Measurements from ENCODE around the gene TMPRSS11E. TPM values are rescaled to one million over a fixed set of nuclear protein-coding genes. Genes with fewer than 3 reads are reported as not detected.
"Not testable (repeated sequence)": the region's sequence is repeated elsewhere in the genome, so short reads cannot be mapped to it uniquely, and the experiment has no call there.

TMPRSS11E gene, protein sequence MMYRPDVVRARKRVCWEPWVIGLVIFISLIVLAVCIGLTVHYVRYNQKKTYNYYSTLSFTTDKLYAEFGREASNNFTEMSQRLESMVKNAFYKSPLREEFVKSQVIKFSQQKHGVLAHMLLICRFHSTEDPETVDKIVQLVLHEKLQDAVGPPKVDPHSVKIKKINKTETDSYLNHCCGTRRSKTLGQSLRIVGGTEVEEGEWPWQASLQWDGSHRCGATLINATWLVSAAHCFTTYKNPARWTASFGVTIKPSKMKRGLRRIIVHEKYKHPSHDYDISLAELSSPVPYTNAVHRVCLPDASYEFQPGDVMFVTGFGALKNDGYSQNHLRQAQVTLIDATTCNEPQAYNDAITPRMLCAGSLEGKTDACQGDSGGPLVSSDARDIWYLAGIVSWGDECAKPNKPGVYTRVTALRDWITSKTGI
- total RNA-seq (2022) (not detected in 2 replicates), Bru-seq, nascent RNA (not detected), BruChase-seq, experiment 1, labeled RNA remaining after a 6-hour chase (percentile 8 among the genes with signal in this experiment), BruChase-seq, experiment 2, labeled RNA remaining after a 2-hour chase (percentile 2 among the genes with signal in this experiment)
- long read RNA-seq: 0 reads

DNA sequence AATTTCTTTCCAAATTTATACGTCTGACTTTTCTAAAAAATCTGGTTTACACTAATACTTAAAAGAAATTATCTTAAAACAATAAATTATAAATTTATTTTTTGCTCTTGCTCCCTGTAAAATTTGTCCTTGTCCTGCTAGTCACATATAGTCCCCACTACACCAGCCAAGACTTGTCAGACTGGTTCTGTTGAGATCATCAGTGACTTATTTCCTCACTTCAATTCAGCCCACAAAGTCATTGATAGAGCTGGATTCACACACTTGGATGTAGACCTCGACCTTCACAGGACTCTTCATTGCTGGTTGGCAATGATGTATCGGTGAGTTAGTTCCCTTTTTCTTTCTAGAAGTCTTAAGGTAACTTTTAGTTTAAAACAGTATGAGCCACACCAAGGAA, at the start of gene TMPRSS11E:
Gene TMPRSS11E, plus strand, starts transcription at position 263 of the 400 bp plus-strand sequence. Its CDS starts 50 bp downstream, at position 313.
- no peaks in the 10 kb centered on the region for H3K9me3 Mint-ChIP-seq (ENCODE audit: unreplicated experiment)
- no peaks in the 10 kb centered on the region for H3K36me3 Mint-ChIP-seq (ENCODE audit: insufficient read depth, unreplicated experiment)
- peaks cover 16% of the 10 kb centered on the region for H3K4me1 Mint-ChIP-seq (ENCODE audit: insufficient read depth, unreplicated experiment)
- H3K4me3 Mint-ChIP-seq (ENCODE audit: unreplicated experiment): no peak within 1 kb of the TSS
- intact Hi-C loops (cut with micrococcal nuclease): no loop called here
- BruUV-seq (replicated peaks): no TSS peak
- no peaks in the 10 kb centered on the region for H3K27me3 Mint-ChIP-seq (ENCODE audit: insufficient read depth, unreplicated experiment)
- TF ChIP-seq, protein P1, sequence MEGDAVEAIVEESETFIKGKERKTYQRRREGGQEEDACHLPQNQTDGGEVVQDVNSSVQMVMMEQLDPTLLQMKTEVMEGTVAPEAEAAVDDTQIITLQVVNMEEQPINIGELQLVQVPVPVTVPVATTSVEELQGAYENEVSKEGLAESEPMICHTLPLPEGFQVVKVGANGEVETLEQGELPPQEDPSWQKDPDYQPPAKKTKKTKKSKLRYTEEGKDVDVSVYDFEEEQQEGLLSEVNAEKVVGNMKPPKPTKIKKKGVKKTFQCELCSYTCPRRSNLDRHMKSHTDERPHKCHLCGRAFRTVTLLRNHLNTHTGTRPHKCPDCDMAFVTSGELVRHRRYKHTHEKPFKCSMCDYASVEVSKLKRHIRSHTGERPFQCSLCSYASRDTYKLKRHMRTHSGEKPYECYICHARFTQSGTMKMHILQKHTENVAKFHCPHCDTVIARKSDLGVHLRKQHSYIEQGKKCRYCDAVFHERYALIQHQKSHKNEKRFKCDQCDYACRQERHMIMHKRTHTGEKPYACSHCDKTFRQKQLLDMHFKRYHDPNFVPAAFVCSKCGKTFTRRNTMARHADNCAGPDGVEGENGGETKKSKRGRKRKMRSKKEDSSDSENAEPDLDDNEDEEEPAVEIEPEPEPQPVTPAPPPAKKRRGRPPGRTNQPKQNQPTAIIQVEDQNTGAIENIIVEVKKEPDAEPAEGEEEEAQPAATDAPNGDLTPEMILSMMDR (IDR thresholded peaks at IDR 0.05; ENCODE audit: unreplicated experiment): no peak
- no peak within 1 kb of the TSS for H3K27ac Mint-ChIP-seq (ENCODE audit: low read depth, unreplicated experiment)
- POLR2A ChIA-PET: no interaction called here
- CTCF ChIA-PET: no interaction called here
- DNase-seq (ENCODE audit: unreplicated experiment): no peak

DNA sequence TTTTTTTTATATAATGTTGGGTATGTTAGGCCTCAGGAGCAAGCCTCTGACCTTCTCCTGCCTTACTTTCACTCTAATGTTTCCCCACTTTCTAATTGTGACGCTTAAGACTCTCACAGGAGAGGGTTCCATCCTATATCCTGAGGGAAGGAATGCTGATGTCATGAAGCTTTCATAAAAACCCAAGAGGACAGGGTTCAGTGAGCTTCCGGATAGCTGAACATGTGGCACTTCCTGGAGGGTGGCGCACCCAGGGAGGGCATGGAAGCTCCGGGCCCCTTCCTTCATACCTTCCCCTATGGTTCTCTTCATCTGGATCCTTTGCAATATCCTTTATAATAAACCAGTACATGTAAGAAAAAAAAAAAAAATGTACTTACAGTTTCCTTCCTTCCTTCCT, 48.0 kb upstream of the TMPRSS11E start:
- no peak for DNase-seq (ENCODE audit: unreplicated experiment)
- Mint-ChIP-seq H3K27ac (ENCODE audit: low read depth, unreplicated experiment) (peak overlapping the region; percentile 16), H3K27me3 (ENCODE audit: insufficient read depth, unreplicated experiment) (no peaks in the 10 kb centered on the region), H3K9me3 (ENCODE audit: unreplicated experiment) (no peaks in the 10 kb centered on the region), H3K36me3 (ENCODE audit: insufficient read depth, unreplicated experiment) (no peaks in the 10 kb centered on the region), H3K4me3 (ENCODE audit: unreplicated experiment) (no peak overlapping the region), H3K4me1 (ENCODE audit: insufficient read depth, unreplicated experiment) (no peaks in the 10 kb centered on the region)
- ChIA-PET CTCF (no interaction called here), POLR2A (no interaction called here)
- no TSS peak for BruUV-seq (replicated peaks)
- TF ChIP-seq, protein P1 (IDR thresholded peaks at IDR 0.05; ENCODE audit: unreplicated experiment): no peak
- intact Hi-C loops (cut with micrococcal nuclease): no loop called here

DNA sequence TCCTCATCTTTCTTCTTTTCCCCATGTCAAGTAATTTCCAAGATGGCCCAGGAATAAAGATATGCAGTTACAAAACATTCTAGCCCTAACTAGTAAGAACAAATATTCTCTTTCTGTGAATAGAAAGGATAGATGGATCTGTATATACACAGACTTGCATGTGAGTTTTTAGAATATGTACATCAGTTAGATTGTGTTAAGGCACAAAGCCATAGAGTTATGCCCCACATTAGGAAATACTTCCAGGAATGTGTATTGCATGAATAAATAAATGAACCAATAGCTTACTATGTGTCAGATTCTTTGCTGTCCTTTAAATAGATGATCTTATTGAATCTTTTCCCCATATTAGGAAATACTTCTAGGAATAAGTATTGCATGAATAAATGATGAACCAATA, 46.0 kb upstream of the TMPRSS11E start:
- Mint-ChIP-seq H3K27me3 (ENCODE audit: insufficient read depth, unreplicated experiment) (no peaks in the 10 kb centered on the region), H3K36me3 (ENCODE audit: insufficient read depth, unreplicated experiment) (peaks cover 3% of the 10 kb centered on the region), H3K27ac (ENCODE audit: low read depth, unreplicated experiment) (no peak overlapping the region), H3K9me3 (ENCODE audit: unreplicated experiment) (no peaks in the 10 kb centered on the region), H3K4me3 (ENCODE audit: unreplicated experiment) (no peak overlapping the region), H3K4me1 (ENCODE audit: insufficient read depth, unreplicated experiment) (no peaks in the 10 kb centered on the region)
- DNase-seq (ENCODE audit: unreplicated experiment): peak; percentile 21
- ChIA-PET POLR2A (interaction anchor here (1.0 kb wide), 1 partner anchor 50 kb away, joined by 3 read pairs; no protein-coding TSS in a partner anchor), CTCF (interaction anchor here (1.0 to 1.9 kb wide), 2 partner anchors 14 to 25 kb away, joined by 5 read pairs; no protein-coding TSS in a partner anchor)
- no TSS peak for BruUV-seq (replicated peaks)
- intact Hi-C loops (cut with micrococcal nuclease): no loop called here
- TF ChIP-seq, protein P1 (IDR thresholded peaks at IDR 0.05; ENCODE audit: unreplicated experiment): no peak

DNA sequence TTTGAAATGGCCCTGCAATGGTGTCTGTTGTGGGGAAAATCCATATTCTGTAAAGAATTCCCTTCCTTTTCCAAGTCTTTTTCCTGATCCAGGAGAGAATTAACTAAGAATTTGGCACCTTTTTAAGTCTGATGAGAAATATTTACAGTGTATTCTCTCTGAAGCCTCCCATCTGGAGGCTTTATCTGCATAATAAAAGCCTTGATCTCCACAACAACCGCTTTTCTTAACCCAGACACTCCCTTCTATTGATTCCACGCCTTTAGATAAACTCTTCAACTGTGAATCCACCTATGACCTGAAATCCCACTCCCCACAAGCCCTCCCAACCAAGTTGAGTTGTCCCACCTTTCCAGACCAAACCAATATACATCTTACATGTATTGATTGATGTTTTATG, 43.1 kb upstream of the TMPRSS11E start:
- ChIA-PET POLR2A (no interaction called here), CTCF (interaction anchor here (1.0 to 1.3 kb wide), 2 partner anchors 29 to 62 kb away, joined by 3 read pairs; no protein-coding TSS in a partner anchor)
- intact Hi-C loops (cut with micrococcal nuclease): no loop called here
- DNase-seq (ENCODE audit: unreplicated experiment): no peak
- peaks cover 7% of the 10 kb centered on the region for H3K36me3 Mint-ChIP-seq (ENCODE audit: insufficient read depth, unreplicated experiment)
- no peaks in the 10 kb centered on the region for H3K27me3 Mint-ChIP-seq (ENCODE audit: insufficient read depth, unreplicated experiment)
- H3K4me3 Mint-ChIP-seq (ENCODE audit: unreplicated experiment): no peak overlapping the region
- no peaks in the 10 kb centered on the region for H3K4me1 Mint-ChIP-seq (ENCODE audit: insufficient read depth, unreplicated experiment)
- BruUV-seq (replicated peaks): no TSS peak
- TF ChIP-seq, protein P1 (IDR thresholded peaks at IDR 0.05; ENCODE audit: unreplicated experiment): no peak
- no peaks in the 10 kb centered on the region for H3K9me3 Mint-ChIP-seq (ENCODE audit: unreplicated experiment)
- H3K27ac Mint-ChIP-seq (ENCODE audit: low read depth, unreplicated experiment): no peak overlapping the region

DNA sequence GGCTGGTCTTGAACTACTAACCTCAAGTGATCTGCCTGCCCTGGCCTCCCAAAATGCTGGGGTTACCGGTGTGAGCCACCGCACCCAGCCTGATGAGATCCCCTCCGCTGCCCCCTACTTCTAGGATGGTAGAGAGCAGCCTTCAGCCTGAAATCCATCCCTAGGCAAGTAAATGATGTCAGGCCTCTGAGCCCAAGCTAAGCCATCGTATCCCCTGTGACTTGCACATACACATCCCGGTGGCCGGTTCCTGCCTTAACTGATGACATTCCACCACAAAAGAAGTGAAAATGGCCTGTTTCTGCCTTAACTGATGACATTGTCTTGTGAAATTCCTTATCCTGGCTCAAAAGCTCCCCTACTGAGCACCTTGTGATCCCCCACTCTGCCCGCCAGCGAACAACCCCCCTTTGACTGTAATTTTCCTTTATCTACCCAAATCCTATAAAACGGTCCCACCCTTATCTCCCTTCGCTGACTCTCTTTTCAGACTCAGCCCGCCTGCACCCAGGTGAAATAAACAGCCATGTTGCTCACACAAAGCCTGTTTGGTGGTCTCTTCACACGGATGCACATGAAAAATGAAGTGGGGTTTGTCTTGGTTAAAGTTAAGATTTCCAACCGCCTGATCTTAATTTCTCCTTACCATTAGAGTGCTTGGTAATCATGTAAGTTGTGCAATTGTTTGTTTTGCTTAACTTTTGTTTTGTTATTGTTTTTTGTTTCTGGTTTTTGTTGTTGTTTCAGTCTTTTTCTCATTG, 41.4 kb upstream of the TMPRSS11E start:
- H3K4me1 Mint-ChIP-seq (ENCODE audit: insufficient read depth, unreplicated experiment); H3K36me3 Mint-ChIP-seq (ENCODE audit: insufficient read depth, unreplicated experiment); H3K9me3 Mint-ChIP-seq (ENCODE audit: unreplicated experiment); intact Hi-C loops (cut with micrococcal nuclease); H3K4me3 Mint-ChIP-seq (ENCODE audit: unreplicated experiment); CTCF ChIA-PET; DNase-seq (ENCODE audit: unreplicated experiment); H3K27me3 Mint-ChIP-seq (ENCODE audit: insufficient read depth, unreplicated experiment); H3K27ac Mint-ChIP-seq (ENCODE audit: low read depth, unreplicated experiment); BruUV-seq (replicated peaks): not testable (repeated sequence)
- POLR2A ChIA-PET: interaction anchor here (1.1 kb wide), 1 partner anchor 16 kb away, joined by 3 read pairs; no protein-coding TSS in a partner anchor
